Measurements from ENCODE around the gene FBXL12.
"Not testable (repeated sequence)": the region's sequence is repeated elsewhere in the genome, so short reads cannot be mapped to it uniquely, and the experiment has no call there.

The FBXL12 gene, protein sequence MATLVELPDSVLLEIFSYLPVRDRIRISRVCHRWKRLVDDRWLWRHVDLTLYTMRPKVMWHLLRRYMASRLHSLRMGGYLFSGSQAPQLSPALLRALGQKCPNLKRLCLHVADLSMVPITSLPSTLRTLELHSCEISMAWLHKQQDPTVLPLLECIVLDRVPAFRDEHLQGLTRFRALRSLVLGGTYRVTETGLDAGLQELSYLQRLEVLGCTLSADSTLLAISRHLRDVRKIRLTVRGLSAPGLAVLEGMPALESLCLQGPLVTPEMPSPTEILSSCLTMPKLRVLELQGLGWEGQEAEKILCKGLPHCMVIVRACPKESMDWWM

DNA sequence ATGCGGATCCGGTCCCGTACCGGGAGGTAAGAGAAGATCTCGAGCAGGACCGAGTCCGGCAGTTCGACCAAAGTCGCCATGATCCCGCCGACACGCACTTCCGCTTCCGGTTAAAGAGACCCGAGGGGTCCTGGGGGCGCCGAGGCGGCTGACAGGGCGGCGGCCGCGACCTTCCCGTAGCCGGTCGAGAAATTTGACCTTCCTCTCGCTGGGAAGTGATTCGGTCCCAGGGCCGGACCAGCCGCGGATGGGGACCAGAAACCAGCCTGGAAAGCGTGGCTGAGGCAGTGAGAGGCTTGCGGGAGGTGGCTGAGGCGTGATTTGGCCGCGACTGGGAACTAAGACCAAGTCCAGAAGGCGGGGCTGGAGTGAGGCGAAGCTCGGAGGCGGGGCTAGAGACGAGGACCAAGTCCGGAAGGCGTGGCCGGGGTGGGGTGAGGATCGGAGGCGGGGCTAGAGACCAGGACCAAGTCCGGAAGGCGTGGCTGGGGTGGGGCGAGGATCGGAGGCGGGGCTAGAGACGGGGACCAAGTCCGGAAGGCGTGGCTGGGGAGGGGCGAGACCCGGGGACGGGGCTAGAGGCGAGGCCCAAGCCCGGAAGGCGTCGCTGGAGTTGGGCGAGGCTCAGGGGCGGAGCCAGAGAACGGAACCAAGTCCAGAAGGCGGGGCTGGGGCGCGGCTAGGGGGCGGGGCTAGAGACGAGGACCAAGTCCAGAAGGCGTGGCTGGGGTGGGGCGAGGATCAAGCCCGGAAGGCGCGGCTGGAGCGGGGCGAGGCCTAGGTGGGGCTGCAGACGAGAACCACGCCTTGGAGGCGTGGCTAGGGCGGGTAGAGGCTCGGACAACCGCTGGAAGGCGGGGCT lies at the start of gene FBXL12:
Gene FBXL12, minus strand, starts transcription at position 346 of the 862 bp plus-strand sequence. Its CDS starts 266 bp downstream, at position 80.
- peak; percentile 99 for DNase-seq (ENCODE audit: low read depth)

DNA sequence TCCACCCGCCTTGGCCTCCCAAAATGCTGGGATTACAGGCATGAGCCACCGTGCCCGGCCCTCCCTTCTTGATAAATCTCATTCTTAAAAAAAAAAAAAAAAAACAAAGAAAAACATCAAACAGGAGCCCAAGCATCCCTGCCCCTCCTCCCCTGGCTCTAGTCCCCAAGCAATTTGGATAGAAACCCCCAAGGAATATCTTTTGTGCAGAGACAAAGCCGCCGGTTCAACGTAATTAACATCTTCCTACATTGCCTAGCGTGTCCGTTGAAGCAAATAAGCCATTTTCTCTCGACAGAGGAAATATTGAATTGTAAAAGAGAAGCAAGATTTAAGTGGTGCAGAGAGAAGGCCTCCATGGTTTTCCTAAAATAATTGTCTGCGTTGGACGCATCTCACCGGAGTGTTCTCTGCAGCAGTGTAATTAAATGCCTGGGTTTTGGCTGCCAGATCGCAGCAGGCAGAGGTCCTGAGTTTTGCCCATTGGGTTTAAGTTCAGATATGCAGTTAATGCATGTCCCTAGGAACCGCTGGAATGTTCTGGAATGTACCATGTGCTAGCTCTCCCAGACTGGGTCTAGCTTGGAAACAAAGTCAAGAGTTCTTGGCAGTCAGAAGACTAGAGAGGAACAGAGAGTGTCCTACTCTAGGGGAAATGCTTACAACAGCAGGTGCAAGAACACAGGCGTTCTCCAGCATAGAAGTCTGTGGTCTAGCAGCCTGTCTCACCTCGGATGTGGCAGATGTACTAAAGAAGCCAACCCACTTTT lies 47.0 kb upstream of the FBXL12 start:
- DNase-seq (ENCODE audit: low read depth) = no peak

- no peak for DNase-seq (ENCODE audit: low read depth)
Observed at GRCh38 chr19:9863759-9864158, 44.9 kb upstream of the FBXL12 start.

GRCh38 chr19:9862938-9863337 lies 44.1 kb upstream of the FBXL12 start:
- no peak for DNase-seq (ENCODE audit: low read depth)

GRCh38 chr19:9861503-9861902 lies 42.6 kb upstream of the FBXL12 start:
- no peak for DNase-seq (ENCODE audit: low read depth)

DNA sequence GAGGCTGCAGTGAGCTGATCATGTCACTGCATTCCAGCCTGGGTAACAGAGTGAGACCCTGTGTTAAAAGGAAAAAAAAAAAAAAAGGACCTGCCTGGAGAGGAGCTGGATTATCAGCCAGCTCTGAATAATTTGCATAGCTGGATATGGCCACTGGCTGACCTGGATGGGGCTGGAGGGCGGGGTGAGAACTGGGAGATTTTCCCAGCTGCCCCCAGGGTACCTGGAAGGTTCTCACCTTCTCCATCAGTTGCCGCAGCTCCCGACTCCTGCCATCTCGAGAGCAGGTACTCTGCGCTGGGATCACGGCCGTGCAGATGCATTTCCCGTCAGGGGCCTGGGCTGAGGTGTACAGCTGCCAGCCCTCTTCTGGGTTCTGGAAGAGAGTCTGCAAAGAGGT lies 41.5 kb upstream of the FBXL12 start:
- DNase-seq (ENCODE audit: low read depth) = no peak

- DNase-seq (ENCODE audit: low read depth) = no peak
Observed at GRCh38 chr19:9858766-9859165, 39.9 kb upstream of the FBXL12 start.

- no peak for DNase-seq (ENCODE audit: low read depth)
Observed at GRCh38 chr19:9857920-9858746, 39.3 kb upstream of the FBXL12 start.

- DNase-seq (ENCODE audit: low read depth) = no peak
Observed at GRCh38 chr19:9857076-9857721, 38.3 kb upstream of the FBXL12 start.

- no peak for DNase-seq (ENCODE audit: low read depth)
Observed at GRCh38 chr19:9856609-9857008, 37.7 kb upstream of the FBXL12 start.

DNA sequence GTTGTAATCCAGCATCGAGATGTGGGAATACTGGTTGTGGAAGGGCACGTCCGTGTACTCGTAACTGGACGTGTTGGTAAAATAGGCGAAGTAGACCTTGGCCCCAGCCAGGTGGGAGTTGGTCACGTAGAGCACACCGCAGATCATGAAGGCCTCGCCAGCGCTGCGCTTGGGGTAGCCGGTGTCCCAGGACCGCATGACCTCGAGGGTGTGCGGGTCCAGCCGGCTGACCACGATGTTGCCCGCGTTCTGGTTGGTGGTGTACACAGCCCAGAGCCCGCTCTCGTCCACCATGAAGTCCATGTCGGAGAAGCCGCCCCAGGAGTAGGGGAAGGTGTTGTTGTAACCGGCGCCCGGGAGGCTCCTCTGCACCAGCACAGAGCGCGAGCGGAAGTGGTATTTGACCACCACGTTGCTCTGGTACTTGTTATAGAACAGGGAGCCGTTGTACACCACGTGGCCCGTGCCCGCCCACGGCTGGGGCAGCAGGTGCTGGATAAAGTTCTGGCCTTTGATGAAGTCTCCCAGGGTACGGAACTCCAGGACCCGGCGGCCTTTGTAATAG lies 35.5 kb upstream of the FBXL12 start:
- no peak for DNase-seq (ENCODE audit: low read depth)

DNA sequence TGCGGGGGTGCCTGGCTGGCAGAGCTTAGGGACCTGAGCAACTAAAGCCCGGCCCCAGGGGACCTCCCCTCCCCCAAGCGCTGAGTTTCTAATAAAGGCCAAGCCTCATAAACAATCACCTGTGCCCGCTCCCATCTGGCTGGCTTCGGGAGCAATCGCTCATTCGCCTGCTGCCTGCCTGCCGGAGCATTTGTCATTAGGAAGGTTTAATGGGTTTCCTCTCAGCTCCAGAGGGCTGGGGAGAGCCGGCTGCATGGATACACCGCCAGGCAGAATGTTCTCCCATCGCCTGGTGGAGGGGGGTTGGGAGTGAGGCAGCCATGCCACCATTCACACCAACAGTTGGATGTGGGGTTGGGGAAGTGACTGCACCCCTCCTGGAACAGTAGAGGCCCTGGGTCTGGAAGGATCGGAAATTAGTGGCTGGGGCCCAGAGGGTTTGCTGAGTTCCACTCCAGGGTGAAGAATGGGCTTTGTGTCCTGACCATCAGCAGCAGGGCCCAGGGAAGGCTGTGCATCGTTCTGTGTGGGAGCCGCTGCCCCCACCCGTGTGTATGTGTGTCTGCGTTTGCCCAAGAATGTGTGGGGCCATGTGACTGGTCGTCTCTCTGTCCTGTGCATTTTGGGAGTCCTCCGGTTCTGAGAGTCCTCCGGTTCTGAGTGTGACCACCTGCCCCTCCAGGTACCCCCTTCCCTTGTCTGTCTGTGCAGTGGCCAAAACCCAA lies 31.5 kb upstream of the FBXL12 start:
- DNase-seq (ENCODE audit: low read depth) = no peak

- no peak for DNase-seq (ENCODE audit: low read depth)
Observed at GRCh38 chr19:9849791-9850190, 30.9 kb upstream of the FBXL12 start.

DNA sequence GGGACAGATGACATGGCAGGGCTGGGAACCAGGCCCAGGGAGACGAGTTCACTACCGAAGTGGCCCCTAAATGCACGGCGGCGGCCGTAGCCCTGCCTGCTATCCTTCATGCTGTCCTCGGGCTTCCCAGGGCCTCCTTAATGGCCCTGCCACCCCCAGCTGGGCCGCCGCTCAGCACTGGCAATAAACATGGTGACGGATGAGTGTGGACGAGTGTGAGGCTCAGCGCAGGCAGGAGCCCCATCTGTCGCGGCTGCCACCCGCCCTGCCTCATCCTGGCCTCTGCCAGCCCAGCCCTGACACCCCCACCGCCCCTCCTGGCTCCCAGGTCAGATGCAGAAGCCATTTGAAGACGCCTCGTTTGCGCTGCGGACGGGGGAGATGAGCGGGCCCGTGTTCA lies 29.9 kb upstream of the FBXL12 start:
- no peak for DNase-seq (ENCODE audit: low read depth)

GRCh38 chr19:9848060-9848459 lies 29.2 kb upstream of the FBXL12 start:
- DNase-seq (ENCODE audit: low read depth) = no peak

GRCh38 chr19:9847087-9847671 lies 28.3 kb upstream of the FBXL12 start:
- peak; percentile 84 for DNase-seq (ENCODE audit: low read depth)

GRCh38 chr19:9843626-9844273 lies 24.9 kb upstream of the FBXL12 start:
- DNase-seq (ENCODE audit: low read depth) = not testable (repeated sequence)

- DNase-seq (ENCODE audit: low read depth) = no peak
Observed at GRCh38 chr19:9842834-9843625, 24.2 kb upstream of the FBXL12 start.
